HEK293T (cell line): ENCODE results near the gene UTS2R.

ENCODE experiments used
- CTCF ChIA-PET: fragments of 350-600 bp; formaldehyde crosslinking; extraction: SDS; loops from one replicate; lab custom pipeline; 2021; ENCODE audit warnings: antibody characterized with exemption, inconsistent platforms; lab: Yijun Ruan, JAX
- POLR2A ChIA-PET: fragments of 350-600 bp; formaldehyde crosslinking; extraction: SDS; loops from one replicate; lab custom pipeline; 2020; ENCODE audit warnings: antibody characterized with exemption, inconsistent platforms; lab: Yijun Ruan, JAX
- DNase-seq: peaks from one replicate; pipeline ENCODE4 v3.0.0; 2012; ENCODE audit warnings: mixed read lengths; ENCODE audit errors: extremely low spot score
- ARNT ChIP-seq: fragments of 450-650 bp; IDR thresholded peaks from 2 replicates; pipeline ENCODE4 v1.6.1; 2017; ENCODE audit warnings: mild to moderate bottlenecking
- BHLHE40 ChIP-seq: fragments of 450-650 bp; IDR thresholded peaks from 2 replicates; pipeline ENCODE4 v1.6.1; 2016; ENCODE audit warnings: mild to moderate bottlenecking, moderate library complexity, borderline replicate concordance
- CTBP1 ChIP-seq: fragments of 450-650 bp; IDR thresholded peaks from 2 replicates; pipeline ENCODE4 v1.6.1; 2016; ENCODE audit warnings: borderline replicate concordance
- ELF4 ChIP-seq: fragments of 450-650 bp; IDR thresholded peaks from 2 replicates; pipeline ENCODE4 v1.6.1; 2017; ENCODE audit warnings: antibody characterized with exemption
- FOXA1 ChIP-seq: fragments of 450-650 bp; IDR thresholded peaks from 2 replicates; pipeline ENCODE4 v1.6.1; 2016; ENCODE audit warnings: mild to moderate bottlenecking
- FOXK2 ChIP-seq: fragments of 450-650 bp; IDR thresholded peaks from 2 replicates; pipeline ENCODE4 v1.6.1; 2016; ENCODE audit warnings: mild to moderate bottlenecking
- FOXM1 ChIP-seq: fragments of 450-650 bp; IDR thresholded peaks from 2 replicates; pipeline ENCODE4 v1.6.1; 2017; ENCODE audit warnings: mild to moderate bottlenecking, borderline replicate concordance
- HDGF ChIP-seq: fragments of 450-650 bp; IDR thresholded peaks from 2 replicates; pipeline ENCODE4 v1.6.1; 2017; ENCODE audit warnings: antibody characterized with exemption, borderline replicate concordance
- L3MBTL2 ChIP-seq: fragments of 450-650 bp; conservative IDR thresholded peaks from 2 replicates; pipeline ENCODE4 v1.6.1; 2016; ENCODE audit warnings: mild to moderate bottlenecking
- LEF1 ChIP-seq: fragments of 450-650 bp; IDR thresholded peaks from 2 replicates; pipeline ENCODE4 v1.6.1; 2017; ENCODE audit warnings: mild to moderate bottlenecking, borderline replicate concordance
- NFRKB ChIP-seq: fragments of 450-650 bp; IDR thresholded peaks from 2 replicates; pipeline ENCODE4 v1.6.1; 2016; ENCODE audit warnings: mild to moderate bottlenecking, moderate library complexity
- SP1 ChIP-seq: fragments of 450-650 bp; IDR thresholded peaks from 2 replicates; pipeline ENCODE4 v1.6.1; 2017
- SUZ12 ChIP-seq: fragments of 450-650 bp; IDR thresholded peaks from 2 replicates; pipeline ENCODE4 v1.6.1; 2016; ENCODE audit warnings: mild to moderate bottlenecking
- TARDBP ChIP-seq: fragments of 450-650 bp; IDR thresholded peaks from 2 replicates; pipeline ENCODE4 v1.6.1; 2016
- ZNF384 ChIP-seq: fragments of 450-650 bp; IDR thresholded peaks from 2 replicates; pipeline ENCODE4 v1.6.1; 2016
- TF ChIP-seq, protein P1 (sequence below): fragments of 450-650 bp; IDR thresholded peaks from 2 replicates; pipeline ENCODE4 v1.6.1; 2016

UTS2R gene

GRCh38 chr17:82348866-82349265, 22.7 kb upstream of the UTS2R start:
- DNase-seq: no peak
- no peak for TF ChIP-seq ARNT
- TF ChIP-seq BHLHE40: no peak
- TF ChIP-seq ELF4: no peak
- no peak for TF ChIP-seq NFRKB
- no peak for TF ChIP-seq TARDBP
- TF ChIP-seq CTBP1: no peak
- TF ChIP-seq HDGF: no peak
- no peak for TF ChIP-seq L3MBTL2
- CTCF ChIA-PET: interaction anchor here (0.6 kb wide), 2 partner anchors 84 to 114 kb away, joined by 3 to 6 read pairs; no protein-coding TSS in a partner anchor
- POLR2A ChIA-PET: interaction anchor here (1.4 kb wide), 1 partner anchor 10 kb away, joined by 5 read pairs; the partner anchor contains the start of gene TEX19

- CTCF ChIA-PET: interaction anchor here (0.6 to 1.8 kb wide), 6 partner anchors 12 to 114 kb away, joined by 3 to 7 read pairs (median 3); no protein-coding TSS in a partner anchor
- TF ChIP-seq LEF1: no peak
- TF ChIP-seq SUZ12: no peak
- TF ChIP-seq, protein P1, sequence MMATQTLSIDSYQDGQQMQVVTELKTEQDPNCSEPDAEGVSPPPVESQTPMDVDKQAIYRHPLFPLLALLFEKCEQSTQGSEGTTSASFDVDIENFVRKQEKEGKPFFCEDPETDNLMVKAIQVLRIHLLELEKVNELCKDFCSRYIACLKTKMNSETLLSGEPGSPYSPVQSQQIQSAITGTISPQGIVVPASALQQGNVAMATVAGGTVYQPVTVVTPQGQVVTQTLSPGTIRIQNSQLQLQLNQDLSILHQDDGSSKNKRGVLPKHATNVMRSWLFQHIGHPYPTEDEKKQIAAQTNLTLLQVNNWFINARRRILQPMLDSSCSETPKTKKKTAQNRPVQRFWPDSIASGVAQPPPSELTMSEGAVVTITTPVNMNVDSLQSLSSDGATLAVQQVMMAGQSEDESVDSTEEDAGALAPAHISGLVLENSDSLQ: no peak
- no peak for TF ChIP-seq CTBP1
- TF ChIP-seq ARNT: no peak
- no peak for TF ChIP-seq FOXA1
- no peak for TF ChIP-seq ZNF384
- no peak for TF ChIP-seq HDGF
- no peak for TF ChIP-seq NFRKB
- TF ChIP-seq SP1: no peak
- no peak for TF ChIP-seq ELF4
- TF ChIP-seq L3MBTL2: no peak
- TF ChIP-seq TARDBP: no peak
- no peak for TF ChIP-seq FOXM1
- POLR2A ChIA-PET: interaction anchor here (1.0 to 1.4 kb wide), 2 partner anchors 9 to 109 kb away, joined by 3 to 5 read pairs; partner anchors contain the start of gene TEX19
- no peak for DNase-seq
Measured at GRCh38 chr17:82349287-82349701, 22.3 kb upstream of the UTS2R start.

DNA sequence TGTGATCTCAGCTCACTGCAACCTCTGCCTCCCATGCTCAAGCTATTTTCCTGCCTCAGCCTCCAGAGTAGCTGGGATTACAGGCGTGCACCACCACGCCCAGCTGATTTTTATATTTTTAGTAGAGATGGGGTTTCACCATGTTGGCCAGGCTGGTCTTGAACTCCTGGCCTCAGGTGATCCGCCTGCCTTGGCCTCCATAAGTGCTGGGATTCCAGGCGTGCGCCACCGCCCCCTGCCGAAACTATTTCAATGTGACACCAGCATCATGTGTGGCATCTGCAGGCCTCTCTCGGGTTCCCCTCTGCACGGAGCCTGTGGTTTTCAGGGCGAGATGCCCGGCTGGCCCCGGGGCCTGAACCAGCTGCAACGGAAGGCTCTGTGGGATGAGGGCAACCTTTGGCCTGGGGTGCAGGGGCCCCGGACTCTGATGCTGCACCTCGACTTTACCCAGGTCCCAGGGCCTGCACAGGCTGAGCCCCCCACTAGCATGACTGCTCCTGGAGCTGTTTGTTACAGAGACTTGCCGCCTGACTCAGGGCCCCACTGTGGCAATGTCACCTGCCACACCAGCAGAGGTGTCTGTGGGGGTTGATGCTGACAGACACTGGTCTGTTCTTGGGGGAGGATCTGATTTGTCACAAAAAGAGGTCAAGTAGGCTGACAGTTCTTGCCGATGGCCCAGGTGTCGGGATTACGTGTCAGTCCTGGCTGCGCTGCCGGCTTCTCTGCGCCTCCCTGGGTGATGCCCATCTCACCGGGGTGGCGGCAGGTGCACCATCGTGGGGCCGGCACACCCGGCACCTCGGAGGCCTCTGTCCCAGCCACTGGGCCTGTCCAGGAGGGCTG, 21.2 kb upstream of the UTS2R start:
- ChIA-PET CTCF (interaction anchor here (0.5 to 1.8 kb wide), 5 partner anchors 11 to 114 kb away, joined by 3 to 7 read pairs (median 3); no protein-coding TSS in a partner anchor), POLR2A (interaction anchor here (1.0 kb wide), 1 partner anchor 107 kb away, joined by 3 read pairs; no protein-coding TSS in a partner anchor)
- no peak for TF ChIP-seq ZNF384
- TF ChIP-seq FOXK2: no peak
- no peak for TF ChIP-seq FOXA1
- no peak for TF ChIP-seq ELF4
- no peak for TF ChIP-seq BHLHE40
- TF ChIP-seq, protein P1: no peak
- TF ChIP-seq SUZ12: no peak
- TF ChIP-seq ARNT: no peak
- TF ChIP-seq CTBP1: no peak
- TF ChIP-seq TARDBP: no peak
- no peak for DNase-seq

DNA sequence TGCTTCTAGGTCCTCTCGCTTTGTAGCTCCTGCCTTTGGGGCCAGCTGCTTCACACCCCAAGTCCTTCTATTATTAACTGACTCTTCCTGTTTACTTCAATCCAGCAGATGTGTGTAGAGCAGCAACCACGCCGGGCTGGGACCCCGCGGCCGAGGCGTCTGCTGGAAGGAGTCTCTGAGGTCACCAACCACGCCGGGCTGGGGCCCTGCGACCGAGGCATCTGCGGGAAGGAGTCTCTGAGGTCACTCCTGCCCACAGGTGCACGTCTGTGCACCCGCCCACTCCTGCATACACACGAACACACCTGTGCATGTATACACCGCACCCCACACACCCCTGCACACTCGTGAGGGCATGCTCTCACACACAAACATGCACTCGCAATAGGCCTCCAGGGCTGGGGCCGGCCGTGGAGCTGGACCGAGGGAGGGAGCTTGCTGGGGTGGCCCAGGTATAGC, 20.3 kb upstream of the UTS2R start:
- TF ChIP-seq L3MBTL2 (no peak), FOXM1 (no peak), LEF1 (no peak), FOXA1 (no peak), TARDBP (no peak), ZNF384 (no peak), ARNT (no peak), HDGF (no peak), SP1 (no peak), FOXK2 (no peak), ELF4 (no peak), CTBP1 (no peak)
- TF ChIP-seq, protein P1: no peak
- POLR2A ChIA-PET: no interaction called here
- no peak for DNase-seq
- CTCF ChIA-PET: interaction anchor here (0.5 to 1.8 kb wide), 4 partner anchors 12 to 115 kb away, joined by 3 to 7 read pairs (median 4); no protein-coding TSS in a partner anchor

- TF ChIP-seq FOXM1 (no peak), CTBP1 (no peak), FOXK2 (no peak), TARDBP (no peak), SP1 (no peak), HDGF (no peak), FOXA1 (no peak), BHLHE40 (no peak), SUZ12 (no peak), LEF1 (no peak), ARNT (no peak), ELF4 (no peak), NFRKB (no peak), L3MBTL2 (no peak)
- ChIA-PET CTCF (interaction anchor here (0.5 to 1.5 kb wide), 4 partner anchors 13 to 59 kb away, joined by 3 to 5 read pairs (median 4); no protein-coding TSS in a partner anchor), POLR2A (no interaction called here)
- peak; percentile 87 for DNase-seq
Measured at GRCh38 chr17:82351713-82352488, 19.7 kb upstream of the UTS2R start.
